ENCODE results near the gene ADARB1. TPM values are rescaled to one million over a fixed set of nuclear protein-coding genes. Genes with fewer than 3 reads are reported as not detected.

ADARB1 gene
- total and polyA plus RNA-seq, 2 of the 4 experiments (the other 2 are of a cell fraction), result 39.8 to 47.3 TPM

GRCh38 chr21:45199201-45199600, 124.8 kb downstream of the ADARB1 start:
- Histone ChIP-seq H2BK20ac (ENCODE audit: low read depth, low read length) (no peak overlapping the region), H3K79me1 (ENCODE audit: low read depth in 1 of 2, low read length in 2 of 2) (peaks cover 37 to 41% of the 10 kb centered on the region in 2 experiments), H3K4me1 (ENCODE audit: control insufficient read depth, insufficient read depth, low read length) (no peaks in the 10 kb centered on the region; the same call in 1 of the 2 replicates), H3K56ac (ENCODE audit: extremely low read depth, insufficient read depth, low read length) (no peak overlapping the region), H3K4me3 (ENCODE audit: insufficient read depth, low read depth, low read length) (no peak overlapping the region), H3K14ac (replicated peaks; ENCODE audit: low read depth, low read length) (no peak overlapping the region), H3K27me3 (ENCODE audit: control insufficient read depth, insufficient read depth, low read length) (no peaks in the 10 kb centered on the region), H3K23ac (ENCODE audit: low read depth, low read length) (no peak overlapping the region), H2BK5ac (ENCODE audit: low read depth, low read length, poor library complexity, severe bottlenecking) (no peak overlapping the region), H4K5ac (ENCODE audit: low read depth, low read length) (no peak overlapping the region), H3K18ac (ENCODE audit: low read depth, low read length) (no peak overlapping the region), H2BK120ac (ENCODE audit: low read depth, low read length) (no peak overlapping the region), H4K20me1 (ENCODE audit: insufficient read depth, low read length) (peaks cover 36% of the 10 kb centered on the region), H3K36me3 (ENCODE audit: control insufficient read depth, insufficient read depth, low read length) (peaks cover 56% of the 10 kb centered on the region), H3K4me2 (ENCODE audit: low read depth, low read length) (no peak overlapping the region), H2BK15ac (ENCODE audit: low read depth, low read length) (no peak overlapping the region), H2AK5ac (ENCODE audit: low read depth, low read length) (no peak overlapping the region), H3K9me1 (ENCODE audit: insufficient read depth, low read length) (peaks cover 10% of the 10 kb centered on the region), H3K27ac (ENCODE audit: insufficient read depth, low read length) (no peak overlapping the region), H2AFZ (replicated peaks; ENCODE audit: low read length, poor library complexity) (no peak overlapping the region), H3K9ac (ENCODE audit: low read depth, low read length) (no peak overlapping the region), H4K91ac (ENCODE audit: insufficient read depth, low read depth, low read length) (no peak overlapping the region), H4K8ac (ENCODE audit: low read depth in 2 of 2, low read length in 2 of 2) (no peak overlapping the region), H3K9me3 (ENCODE audit: control insufficient read depth, insufficient read depth, low read length) (no peaks in the 10 kb centered on the region), H2AK9ac (replicated peaks; ENCODE audit: low read depth, low read length, poor library complexity) (peak overlapping the region; percentile 10), H3K4ac (ENCODE audit: low read depth, low read length) (no peak overlapping the region)
- no peak for DNase-seq
- BruUV-seq (replicated peaks), result no TSS peak
- 100% methylated on average over 1 of the region's 7 CpGs; no CpG with 5 or more reads in 1 of the 2 experiments for WGBS, 2 experiments (ENCODE audit: extremely low coverage in 2 of 2, insufficient read length in 1 of 2)
- ATAC-seq (ENCODE audit: low read depth), result no peak
- in situ Hi-C loops (cut with MboI; ENCODE audit: low sequenced_read_pairs), result no loop called here
- POLR2A ChIA-PET (ENCODE audit: unreplicated experiment), result no interaction called here
- intact Hi-C loops (cut with micrococcal nuclease), result no loop called here
- CTCF ChIA-PET, result no interaction called here
- TF ChIP-seq ELK1 (IDR thresholded peaks at IDR 0.05; ENCODE audit: borderline replicate concordance, low read depth, low read length), result no peak
- TF ChIP-seq POLR2A (IDR thresholded peaks at IDR 0.05; ENCODE audit: low read depth, low read length), result no peak
- TF ChIP-seq MXI1 (IDR thresholded peaks at IDR 0.05; ENCODE audit: borderline replicate concordance, low read depth, low read length), result no peak
- TF ChIP-seq BHLHE40 (IDR thresholded peaks at IDR 0.05; ENCODE audit: low read depth, low read length), result no peak
- TF ChIP-seq CEBPB (IDR thresholded peaks at IDR 0.05; ENCODE audit: low read depth, low read length), result no peak
- TF ChIP-seq RFX5 (IDR thresholded peaks at IDR 0.05; ENCODE audit: low read depth, low read length), result no peak
- no peak for TF ChIP-seq RCOR1 (IDR thresholded peaks at IDR 0.05; ENCODE audit: insufficient replicate concordance, low read length)
- TF ChIP-seq USF2 (IDR thresholded peaks at IDR 0.05; ENCODE audit: low read depth, low read length), result no peak
- TF ChIP-seq CHD1 (IDR thresholded peaks at IDR 0.05; ENCODE audit: low read depth, low read length), result no peak
- no peak for TF ChIP-seq FOS (IDR thresholded peaks at IDR 0.05; ENCODE audit: low read depth, low read length)
- TF ChIP-seq MAZ (IDR thresholded peaks at IDR 0.05; ENCODE audit: borderline replicate concordance, low read depth, low read length), result no peak
- TF ChIP-seq MAFK (IDR thresholded peaks at IDR 0.05; ENCODE audit: low read depth, low read length), result no peak
- TF ChIP-seq NFE2L2 (IDR thresholded peaks at IDR 0.05; ENCODE audit: low read depth, low read length), result no peak
- TF ChIP-seq SMC3 (IDR thresholded peaks at IDR 0.05; ENCODE audit: low read depth, low read length), result no peak
- no peak for TF ChIP-seq RAD21 (IDR thresholded peaks at IDR 0.05; ENCODE audit: low read length)
- TF ChIP-seq CTCF (conservative IDR thresholded peaks at IDR 0.05; ENCODE audit: low read depth, low read length), result no peak
- dilution Hi-C loops (cut with HindIII; ENCODE audit: low sequenced_read_pairs, unreplicated experiment), result no loop called here

All from IMR-90 (cell line).